Measurements from ENCODE around the gene TMEM51.

TMEM51 gene

DNA sequence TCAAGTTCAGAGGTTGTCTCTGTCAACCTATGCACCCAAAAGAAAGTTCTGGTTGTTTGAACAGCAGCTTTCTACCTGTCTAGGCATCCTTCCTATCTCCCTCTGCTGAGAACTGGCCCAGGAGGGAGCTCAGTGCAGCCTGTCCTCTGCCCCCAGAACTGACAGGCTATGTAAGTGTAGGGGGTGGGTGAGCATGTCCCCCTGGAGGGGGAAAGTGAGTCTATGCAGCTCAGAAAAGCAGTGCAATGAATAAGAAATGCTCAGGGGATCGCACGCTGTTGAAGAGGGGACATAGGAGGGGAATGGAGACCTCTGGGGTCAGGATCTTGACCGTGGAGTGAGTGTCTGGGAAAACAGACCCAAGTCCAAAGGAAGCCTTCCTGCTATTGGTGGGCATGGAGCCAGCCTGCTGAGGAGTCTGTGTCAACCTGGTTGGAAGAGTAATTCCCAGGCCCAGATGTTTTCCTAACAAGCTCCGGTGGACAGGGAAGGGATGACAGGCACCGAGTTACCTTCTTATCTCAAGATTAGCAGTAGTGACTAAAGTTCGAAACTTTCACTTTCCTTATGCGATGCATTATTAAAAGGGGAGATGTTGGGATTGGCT, 67.4 kb downstream of the TMEM51 start:
- H3K4me3 ChIP-seq (ENCODE audit: low read depth, low read length) = no peak overlapping the region
- TF ChIP-seq, protein P1, sequence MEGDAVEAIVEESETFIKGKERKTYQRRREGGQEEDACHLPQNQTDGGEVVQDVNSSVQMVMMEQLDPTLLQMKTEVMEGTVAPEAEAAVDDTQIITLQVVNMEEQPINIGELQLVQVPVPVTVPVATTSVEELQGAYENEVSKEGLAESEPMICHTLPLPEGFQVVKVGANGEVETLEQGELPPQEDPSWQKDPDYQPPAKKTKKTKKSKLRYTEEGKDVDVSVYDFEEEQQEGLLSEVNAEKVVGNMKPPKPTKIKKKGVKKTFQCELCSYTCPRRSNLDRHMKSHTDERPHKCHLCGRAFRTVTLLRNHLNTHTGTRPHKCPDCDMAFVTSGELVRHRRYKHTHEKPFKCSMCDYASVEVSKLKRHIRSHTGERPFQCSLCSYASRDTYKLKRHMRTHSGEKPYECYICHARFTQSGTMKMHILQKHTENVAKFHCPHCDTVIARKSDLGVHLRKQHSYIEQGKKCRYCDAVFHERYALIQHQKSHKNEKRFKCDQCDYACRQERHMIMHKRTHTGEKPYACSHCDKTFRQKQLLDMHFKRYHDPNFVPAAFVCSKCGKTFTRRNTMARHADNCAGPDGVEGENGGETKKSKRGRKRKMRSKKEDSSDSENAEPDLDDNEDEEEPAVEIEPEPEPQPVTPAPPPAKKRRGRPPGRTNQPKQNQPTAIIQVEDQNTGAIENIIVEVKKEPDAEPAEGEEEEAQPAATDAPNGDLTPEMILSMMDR (IDR thresholded peaks at IDR 0.05; ENCODE audit: borderline replicate concordance, insufficient read depth, low read depth, low read length) = no peak

DNA sequence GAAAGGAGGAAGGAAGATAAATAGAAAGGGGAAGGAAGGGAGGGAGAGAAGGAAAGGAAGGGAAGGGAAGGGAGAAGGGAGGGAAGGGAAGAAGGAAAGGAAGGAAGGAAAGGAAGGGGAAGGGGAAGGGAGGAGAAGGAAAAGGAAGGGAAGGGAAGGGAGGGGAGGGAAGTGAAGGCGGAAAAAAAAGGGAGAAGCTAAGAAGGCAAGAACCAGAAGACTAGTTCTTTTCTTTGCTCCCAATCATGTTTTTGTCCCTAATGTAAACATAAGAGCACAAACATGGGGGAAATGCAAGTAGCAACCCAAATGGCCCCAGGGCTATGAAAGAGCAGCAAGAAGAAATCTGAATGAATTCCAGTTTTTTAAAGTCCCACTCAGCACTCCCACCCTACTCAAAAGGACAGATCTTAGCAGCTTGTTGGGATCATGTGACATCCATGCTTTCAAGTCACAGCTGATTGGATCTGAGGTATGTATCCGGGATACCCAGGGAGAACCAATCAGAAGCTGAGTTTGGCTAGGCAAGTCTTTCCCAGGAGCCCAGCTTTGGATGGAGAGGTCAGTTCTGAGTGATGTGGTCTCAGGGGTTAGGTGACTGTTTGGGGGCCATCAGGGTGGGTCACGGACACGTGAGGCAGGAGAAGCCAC, 69.2 kb downstream of the TMEM51 start:
- TF ChIP-seq, protein P1 (IDR thresholded peaks at IDR 0.05; ENCODE audit: borderline replicate concordance, insufficient read depth, low read depth, low read length) = no peak
- H3K4me3 ChIP-seq (ENCODE audit: low read depth, low read length) = no peak overlapping the region

DNA sequence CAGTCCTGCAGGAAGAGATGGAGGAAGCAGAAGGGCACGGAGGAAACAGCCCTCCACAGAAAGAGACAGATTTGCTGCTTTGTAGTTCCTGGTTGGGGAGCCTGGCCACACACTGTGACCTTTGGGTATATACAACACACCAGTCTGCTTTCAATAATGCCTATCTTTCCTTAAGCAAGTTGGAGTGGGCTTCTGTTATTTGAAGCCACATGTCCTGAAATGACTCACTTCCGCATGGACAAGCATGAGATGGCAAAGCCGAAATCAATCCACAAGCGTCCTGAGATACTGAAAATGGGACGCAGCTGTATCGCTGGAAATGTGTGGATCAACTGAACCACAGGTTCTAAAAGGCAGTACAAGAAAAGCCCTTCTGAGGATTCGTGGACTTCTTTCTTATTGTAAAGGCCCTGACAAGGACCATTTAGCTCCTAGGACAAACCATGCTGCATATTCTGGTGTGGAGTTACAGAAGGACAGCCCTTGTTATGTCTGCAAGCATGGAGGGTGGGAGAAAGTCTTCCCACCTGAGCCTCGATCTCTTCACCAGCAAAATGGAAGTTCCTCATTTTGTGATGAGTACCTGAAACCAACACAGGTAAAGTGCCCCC, 70.8 kb downstream of the TMEM51 start:
- TF ChIP-seq, protein P1 (IDR thresholded peaks at IDR 0.05; ENCODE audit: borderline replicate concordance, insufficient read depth, low read depth, low read length) = no peak
- H3K4me3 ChIP-seq (ENCODE audit: low read depth, low read length) = no peak overlapping the region

DNA sequence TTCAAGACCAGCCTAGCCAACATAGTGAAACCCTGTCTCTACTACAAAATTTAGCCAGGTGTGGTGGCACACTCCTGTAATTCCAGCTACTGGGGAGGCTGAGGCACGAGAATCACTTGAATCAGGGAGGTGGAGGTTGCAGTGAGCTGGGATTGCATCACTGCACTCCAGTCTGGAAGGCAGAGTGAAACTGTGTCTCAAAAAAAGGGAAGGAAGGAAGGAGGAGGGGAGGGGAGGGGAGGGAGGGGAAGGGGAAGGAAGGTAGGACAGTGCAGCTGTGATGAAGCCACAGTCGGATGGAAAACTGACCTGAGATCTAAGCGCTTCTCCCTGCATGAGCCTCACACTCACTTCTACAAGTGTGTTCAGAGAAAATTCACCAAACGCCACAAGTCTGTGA, 71.4 kb downstream of the TMEM51 start:
- no peak overlapping the region for H3K4me3 ChIP-seq (ENCODE audit: low read depth, low read length)
- TF ChIP-seq, protein P1 (IDR thresholded peaks at IDR 0.05; ENCODE audit: borderline replicate concordance, insufficient read depth, low read depth, low read length) = no peak

DNA sequence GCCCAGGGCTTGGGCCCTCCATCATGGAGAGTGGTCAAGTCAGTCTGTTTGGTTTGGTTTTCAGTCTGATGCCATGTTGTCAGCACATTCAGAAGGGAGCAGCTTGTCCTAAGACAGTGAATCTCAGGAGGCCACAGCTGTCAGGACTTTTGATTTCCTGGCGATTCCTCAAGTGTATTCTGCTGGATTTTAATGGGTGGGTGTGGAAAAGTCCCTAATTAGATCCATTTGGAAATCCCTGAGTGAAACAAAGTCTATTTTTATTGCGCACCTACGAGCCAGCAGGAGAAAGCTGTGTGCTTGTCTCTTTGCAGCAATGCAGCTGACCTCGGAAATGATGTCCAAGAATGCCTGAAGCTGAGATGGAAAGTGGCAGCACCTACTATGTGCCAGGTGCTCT, 71.9 kb downstream of the TMEM51 start:
- H3K4me3 ChIP-seq (ENCODE audit: low read depth, low read length) = no peak overlapping the region

DNA sequence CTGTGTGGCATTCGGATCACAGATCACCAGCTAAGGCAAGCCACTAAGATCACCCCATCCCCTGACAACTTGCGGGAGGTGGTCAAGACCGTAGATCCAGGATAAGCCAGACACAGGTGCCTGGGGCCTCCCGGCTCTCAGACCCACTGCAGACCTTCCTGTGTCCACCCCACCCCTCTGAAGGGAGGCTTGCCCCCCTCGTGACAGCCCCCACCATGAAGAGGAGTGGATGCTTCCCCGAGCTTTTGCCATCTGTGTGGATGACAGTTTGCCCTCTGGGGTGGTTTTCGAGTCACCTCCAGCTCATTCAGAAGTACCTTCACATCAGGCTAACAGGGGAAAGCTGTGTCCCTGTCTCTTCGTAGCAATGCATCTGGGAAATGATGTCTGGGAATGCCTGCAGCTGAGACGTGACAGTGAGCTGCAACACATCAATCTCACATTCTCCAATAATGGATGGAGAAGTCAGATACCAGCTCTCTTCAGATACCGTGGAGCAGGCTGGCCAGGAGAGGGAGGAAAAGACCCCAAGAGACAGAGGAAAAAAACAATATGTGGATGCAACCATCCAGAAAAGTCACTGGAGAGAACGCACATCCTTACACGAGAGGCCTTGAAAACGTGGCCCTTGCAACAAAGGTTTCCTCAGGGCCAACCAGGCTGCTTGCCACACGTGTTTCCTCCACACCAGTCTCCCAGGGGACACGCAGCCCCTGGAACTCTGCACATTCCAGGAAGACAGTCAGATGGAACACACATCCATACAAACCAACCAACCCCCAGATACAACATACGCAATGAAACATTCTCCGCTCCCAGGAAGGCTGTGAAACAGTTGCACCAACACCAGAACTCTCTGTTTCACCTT, 73.1 kb downstream of the TMEM51 start:
- TF ChIP-seq, protein P1 (IDR thresholded peaks at IDR 0.05; ENCODE audit: borderline replicate concordance, insufficient read depth, low read depth, low read length) = no peak
- no peak overlapping the region for H3K4me3 ChIP-seq (ENCODE audit: low read depth, low read length)

More for the DNA sequence above, 71.9 kb downstream of the TMEM51 start:
- TF ChIP-seq, protein P1 (IDR thresholded peaks at IDR 0.05; ENCODE audit: borderline replicate concordance, insufficient read depth, low read depth, low read length) = no peak

Data from GM12875 (cell line).